ENCODE results near the gene EMC9. TPM values are rescaled to one million over a fixed set of nuclear protein-coding genes. Genes with fewer than 3 reads are reported as not detected.

Gene EMC9
- total RNA-seq, 4 donors from 2014 or later, result 6.2 to 21.2 (median 10.9) TPM; not detected in 1

DNA sequence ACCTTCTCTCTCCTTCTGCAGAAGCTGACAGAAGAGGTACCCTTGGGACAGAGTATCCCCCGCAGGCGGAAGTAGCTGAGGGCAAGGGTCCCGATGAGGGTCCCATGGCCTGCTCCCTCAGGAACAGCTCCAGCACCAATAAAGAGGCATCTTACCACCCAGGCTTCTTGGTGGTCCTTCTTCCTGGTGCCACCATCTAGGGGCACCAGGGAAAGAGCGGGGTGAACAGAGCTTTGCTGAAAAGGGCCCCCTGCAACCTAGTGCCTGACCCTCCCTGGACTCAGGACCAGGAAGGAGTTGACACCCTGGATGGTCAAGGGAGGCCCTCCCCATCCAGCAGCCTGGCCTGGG lies 19.1 kb upstream of the EMC9 start:
- H3K27ac ChIP-seq, result peak overlapping the region; percentile 88 to 98
- no peaks in the 10 kb centered on the region for H3K36me3 ChIP-seq
- DNase-seq, result no peak
- intact Hi-C loops (cut with DNase I; ENCODE audit: low total_unique reads), result no loop called here
- H3K4me3 ChIP-seq, result no peak overlapping the region
- peaks cover 7% of the 10 kb centered on the region in 2 donors for H3K4me1 ChIP-seq
- TF ChIP-seq, protein P1, sequence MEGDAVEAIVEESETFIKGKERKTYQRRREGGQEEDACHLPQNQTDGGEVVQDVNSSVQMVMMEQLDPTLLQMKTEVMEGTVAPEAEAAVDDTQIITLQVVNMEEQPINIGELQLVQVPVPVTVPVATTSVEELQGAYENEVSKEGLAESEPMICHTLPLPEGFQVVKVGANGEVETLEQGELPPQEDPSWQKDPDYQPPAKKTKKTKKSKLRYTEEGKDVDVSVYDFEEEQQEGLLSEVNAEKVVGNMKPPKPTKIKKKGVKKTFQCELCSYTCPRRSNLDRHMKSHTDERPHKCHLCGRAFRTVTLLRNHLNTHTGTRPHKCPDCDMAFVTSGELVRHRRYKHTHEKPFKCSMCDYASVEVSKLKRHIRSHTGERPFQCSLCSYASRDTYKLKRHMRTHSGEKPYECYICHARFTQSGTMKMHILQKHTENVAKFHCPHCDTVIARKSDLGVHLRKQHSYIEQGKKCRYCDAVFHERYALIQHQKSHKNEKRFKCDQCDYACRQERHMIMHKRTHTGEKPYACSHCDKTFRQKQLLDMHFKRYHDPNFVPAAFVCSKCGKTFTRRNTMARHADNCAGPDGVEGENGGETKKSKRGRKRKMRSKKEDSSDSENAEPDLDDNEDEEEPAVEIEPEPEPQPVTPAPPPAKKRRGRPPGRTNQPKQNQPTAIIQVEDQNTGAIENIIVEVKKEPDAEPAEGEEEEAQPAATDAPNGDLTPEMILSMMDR (IDR thresholded peaks at IDR 0.05), result no peak
- no peak for TF ChIP-seq POLR2A (IDR thresholded peaks at IDR 0.05)
- no peaks in the 10 kb centered on the region for H3K9me3 ChIP-seq
- no peaks in the 10 kb centered on the region for H3K27me3 ChIP-seq

DNA sequence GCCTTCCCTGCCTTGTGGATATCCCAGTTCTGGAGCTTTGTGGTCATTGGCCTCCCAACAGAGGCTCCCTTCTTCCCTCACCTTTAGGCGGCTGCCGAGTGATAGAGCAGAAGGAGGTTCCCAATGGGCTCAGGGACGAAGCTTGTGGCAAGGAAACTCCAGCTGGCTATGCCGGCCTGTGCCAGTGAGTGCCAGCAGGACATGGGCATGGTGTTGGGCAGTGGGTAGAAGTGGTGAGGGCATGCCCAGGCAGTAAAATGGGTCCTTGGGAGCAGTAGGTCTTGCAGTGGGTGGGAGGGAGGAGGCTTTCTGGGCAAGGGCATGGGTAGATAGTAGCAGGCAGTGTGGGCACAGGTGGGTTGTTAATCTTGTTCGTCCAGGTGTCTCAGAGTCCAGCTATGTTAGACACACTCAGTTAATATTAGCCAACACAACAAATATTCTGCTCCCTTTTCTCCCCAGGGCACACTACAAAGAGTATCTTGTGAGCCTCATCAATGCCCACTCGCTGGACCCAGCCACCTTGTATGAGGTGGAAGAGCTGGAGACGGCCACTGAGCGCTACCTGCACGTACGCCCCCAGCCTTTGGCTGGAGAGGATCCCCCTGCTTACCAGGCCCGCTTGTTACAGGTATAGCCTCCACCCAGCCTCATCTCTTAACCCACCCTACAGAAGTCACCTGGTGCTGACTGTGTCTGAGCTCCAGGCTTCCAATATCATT lies 18.5 kb upstream of the EMC9 start:
- TF ChIP-seq POLR2A (IDR thresholded peaks at IDR 0.05), result no peak
- TF ChIP-seq, protein P1 (IDR thresholded peaks at IDR 0.05), result no peak
- Histone ChIP-seq H3K27me3 (no peaks in the 10 kb centered on the region), H3K36me3 (no peaks in the 10 kb centered on the region), H3K4me3 (no peak overlapping the region), H3K9me3 (no peaks in the 10 kb centered on the region), H3K4me1 (peaks cover 7% of the 10 kb centered on the region in 2 donors), H3K27ac (peak overlapping the region; percentile 88 to 98)
- DNase-seq, result no peak
- intact Hi-C loops (cut with DNase I; ENCODE audit: low total_unique reads), result no loop called here

DNA sequence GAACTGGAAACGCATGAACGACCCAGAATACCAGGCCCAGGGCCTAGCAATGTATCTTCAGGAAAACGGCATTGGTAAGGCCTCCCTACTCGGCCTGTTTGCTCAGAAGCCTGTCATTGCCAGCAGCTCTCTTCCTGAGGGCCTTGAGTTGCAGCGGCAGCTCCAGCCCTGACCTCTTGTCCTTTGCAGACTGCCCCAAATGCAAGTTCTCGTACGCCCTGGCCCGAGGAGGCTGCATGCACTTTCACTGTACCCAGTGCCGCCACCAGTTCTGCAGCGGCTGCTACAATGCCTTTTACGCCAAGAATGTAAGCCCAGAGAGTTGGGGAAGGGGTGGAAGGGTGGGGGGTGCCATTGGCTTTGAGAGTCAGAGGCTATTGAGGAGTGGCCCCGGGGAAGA lies 15.9 kb upstream of the EMC9 start:
- intact Hi-C loops (cut with DNase I; ENCODE audit: low total_unique reads), result no loop called here
- no peak overlapping the region for H3K4me3 ChIP-seq
- H3K36me3 ChIP-seq, result no peaks in the 10 kb centered on the region
- H3K9me3 ChIP-seq, result no peaks in the 10 kb centered on the region
- TF ChIP-seq, protein P1 (IDR thresholded peaks at IDR 0.05), result no peak
- TF ChIP-seq POLR2A (IDR thresholded peaks at IDR 0.05), result no peak
- peak in 1 of 2 donors; percentile 11 for DNase-seq
- no peak overlapping the region for H3K27ac ChIP-seq
- H3K27me3 ChIP-seq, result no peaks in the 10 kb centered on the region
- H3K4me1 ChIP-seq, result peaks cover 0 to 7% of the 10 kb centered on the region in 2 donors

DNA sequence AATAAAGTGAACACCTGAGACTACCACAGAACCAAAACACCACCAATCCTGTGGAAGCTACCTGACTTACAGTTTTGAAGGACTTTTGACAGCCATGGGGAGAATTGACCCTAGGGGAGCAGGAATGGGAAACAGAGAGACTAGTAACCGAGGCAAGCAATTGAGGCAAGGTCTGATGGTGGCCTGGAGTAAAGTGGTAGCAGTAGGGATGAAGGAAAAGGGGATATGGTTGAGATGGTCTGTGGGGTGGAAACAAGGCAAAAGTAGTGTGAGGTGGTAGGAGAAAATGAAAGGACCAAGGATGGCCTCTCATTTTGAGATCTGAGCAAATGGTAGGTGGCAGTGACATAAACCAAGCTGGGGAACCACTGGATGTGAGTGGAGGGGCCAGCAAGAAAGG lies 15.4 kb upstream of the EMC9 start:
- peaks cover 0 to 3% of the 10 kb centered on the region in 2 donors for H3K4me1 ChIP-seq
- intact Hi-C loops (cut with DNase I; ENCODE audit: low total_unique reads), result no loop called here
- no peak for DNase-seq

DNA sequence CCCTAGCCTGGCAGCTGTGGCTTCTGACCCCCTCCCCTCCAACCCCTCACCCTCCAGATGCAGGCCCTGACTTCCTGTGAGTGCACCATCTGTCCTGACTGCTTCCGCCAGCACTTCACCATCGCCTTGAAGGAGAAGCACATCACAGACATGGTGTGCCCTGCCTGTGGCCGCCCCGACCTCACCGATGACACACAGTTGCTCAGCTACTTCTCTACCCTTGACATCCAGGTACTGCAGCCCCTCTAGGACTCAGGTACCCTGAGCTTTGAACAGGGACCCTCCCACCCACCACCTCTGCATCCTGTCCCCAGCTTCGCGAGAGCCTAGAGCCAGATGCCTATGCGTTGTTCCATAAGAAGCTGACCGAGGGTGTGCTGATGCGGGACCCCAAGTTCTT lies 13.7 kb upstream of the EMC9 start:
- Histone ChIP-seq H3K4me1 (no peaks in the 10 kb centered on the region), H3K27ac (no peak overlapping the region), H3K27me3 (no peaks in the 10 kb centered on the region), H3K9me3 (no peaks in the 10 kb centered on the region), H3K4me3 (no peak overlapping the region), H3K36me3 (no peaks in the 10 kb centered on the region)
- TF ChIP-seq, protein P1 (IDR thresholded peaks at IDR 0.05), result no peak
- TF ChIP-seq POLR2A (IDR thresholded peaks at IDR 0.05), result no peak
- intact Hi-C loops (cut with DNase I; ENCODE audit: low total_unique reads), result no loop called here
- DNase-seq, result no peak

More for the DNA sequence above, 15.4 kb upstream of the EMC9 start:
- H3K27me3 ChIP-seq, result no peaks in the 10 kb centered on the region
- TF ChIP-seq, protein P1 (IDR thresholded peaks at IDR 0.05), result no peak
- no peak for TF ChIP-seq POLR2A (IDR thresholded peaks at IDR 0.05)
- H3K4me3 ChIP-seq, result no peak overlapping the region
- no peaks in the 10 kb centered on the region for H3K36me3 ChIP-seq
- no peak overlapping the region for H3K27ac ChIP-seq
- H3K9me3 ChIP-seq, result no peaks in the 10 kb centered on the region

Data from uterus (tissue), 4 donors.